Ectodermal cell (in vitro differentiated cells): ENCODE data around the gene UBE2L5.

ENCODE experiments used
- H3K27ac ChIP-seq: 2 replicates; pipeline ENCODE4 v1.7.0; 2013; ENCODE audit warnings: mild to moderate bottlenecking, low read depth, low read length; ENCODE audit not compliant: insufficient read depth, poor library complexity, severe bottlenecking
- H3K27me3 ChIP-seq: 2 replicates; pipeline ENCODE4 v1.7.0; 2013; ENCODE audit warnings: mild to moderate bottlenecking, low read length; ENCODE audit not compliant: insufficient read depth, control insufficient read depth, poor library complexity, severe bottlenecking
- H3K36me3 ChIP-seq: one replicate; pipeline ENCODE4 v1.7.0; 2013; ENCODE audit warnings: low read length; ENCODE audit not compliant: control insufficient read depth, insufficient read depth
- H3K4me1 ChIP-seq: one replicate; pipeline ENCODE4 v1.7.0; 2013; ENCODE audit warnings: low read length; ENCODE audit not compliant: control insufficient read depth, insufficient read depth
- H3K4me3 ChIP-seq: 2 replicates; pipeline ENCODE4 v1.7.0; 2013; ENCODE audit warnings: low read depth, low read length, control low read depth; ENCODE audit not compliant: insufficient read depth
- H3K9me3 ChIP-seq: 2 replicates; pipeline ENCODE4 v1.7.0; 2013; ENCODE audit warnings: mild to moderate bottlenecking, low read length, moderate library complexity; ENCODE audit not compliant: control insufficient read depth
- WGBS, 2 experiments: methylation state at CpG; one replicate each; pipeline ENCODE4 v1.1.7; 2013; ENCODE audit warnings: missing lambda C conversion rate in 2 of 2; 5-methylcytosine and 5-hydroxymethylcytosine counted together

The UBE2L5 gene

GRCh38 chr13:30406779-30407416 is 15.4 kb upstream of the UBE2L5 start:
- Histone ChIP-seq H3K27ac (no peak overlapping the region), H3K4me1 (no peaks in the 10 kb centered on the region), H3K4me3 (no peak overlapping the region), H3K9me3 (no peaks in the 10 kb centered on the region), H3K27me3 (peaks cover 10% of the 10 kb centered on the region), H3K36me3 (no peaks in the 10 kb centered on the region)
- 91 to 92% methylated on average over 8 of the region's 8 CpGs for WGBS, 2 experiments

- Histone ChIP-seq H3K36me3 (no peaks in the 10 kb centered on the region), H3K4me3 (no peak overlapping the region), H3K27ac (no peak overlapping the region), H3K4me1 (no peaks in the 10 kb centered on the region), H3K27me3 (peaks cover 10% of the 10 kb centered on the region), H3K9me3 (no peaks in the 10 kb centered on the region)
- 20 to 21% methylated on average over 51 of the region's 51 CpGs for WGBS, 2 experiments
These were observed 13.8 kb upstream of the UBE2L5 start for GRCh38 chr13:30408319-30409101.

- no peaks in the 10 kb centered on the region for H3K36me3 ChIP-seq
- H3K4me3 ChIP-seq: no peak overlapping the region
- no peaks in the 10 kb centered on the region for H3K9me3 ChIP-seq
- H3K27me3 ChIP-seq: peaks cover 10% of the 10 kb centered on the region
- 91 to 94% methylated on average over 13 of the region's 13 CpGs for WGBS, 2 experiments
- no peaks in the 10 kb centered on the region for H3K4me1 ChIP-seq
- H3K27ac ChIP-seq: no peak overlapping the region
These were observed 12.2 kb upstream of the UBE2L5 start for GRCh38 chr13:30409886-30410704.

GRCh38 chr13:30410705-30411125 is 11.6 kb upstream of the UBE2L5 start:
- Histone ChIP-seq H3K4me1 (no peaks in the 10 kb centered on the region), H3K36me3 (no peaks in the 10 kb centered on the region), H3K27ac (no peak overlapping the region), H3K4me3 (no peak overlapping the region), H3K27me3 (peaks cover 10% of the 10 kb centered on the region), H3K9me3 (no peaks in the 10 kb centered on the region)
- 95% methylated on average over 2 of the region's 2 CpGs for WGBS, 2 experiments

GRCh38 chr13:30412346-30412745 is 9.9 kb upstream of the UBE2L5 start:
- Histone ChIP-seq H3K4me1 (no peaks in the 10 kb centered on the region), H3K4me3 (no peak overlapping the region), H3K9me3 (no peaks in the 10 kb centered on the region), H3K36me3 (no peaks in the 10 kb centered on the region), H3K27me3 (peaks cover 10% of the 10 kb centered on the region), H3K27ac (no peak overlapping the region)

GRCh38 chr13:30413842-30414241 is 8.5 kb upstream of the UBE2L5 start:
- no peaks in the 10 kb centered on the region for H3K9me3 ChIP-seq
- H3K36me3 ChIP-seq: no peaks in the 10 kb centered on the region
- no peaks in the 10 kb centered on the region for H3K4me1 ChIP-seq
- peaks cover 5% of the 10 kb centered on the region for H3K27me3 ChIP-seq
- no peak overlapping the region for H3K27ac ChIP-seq
- 95 to 96% methylated on average over 2 of the region's 3 CpGs for WGBS, 2 experiments
- no peak overlapping the region for H3K4me3 ChIP-seq

- Histone ChIP-seq H3K4me1 (peaks cover 1% of the 10 kb centered on the region), H3K27ac (no peak overlapping the region), H3K4me3 (no peak overlapping the region), H3K36me3 (no peaks in the 10 kb centered on the region), H3K27me3 (peaks cover 3% of the 10 kb centered on the region), H3K9me3 (no peaks in the 10 kb centered on the region)
- 87 to 94% methylated on average over 3 of the region's 3 CpGs for WGBS, 2 experiments
These were observed 6.8 kb upstream of the UBE2L5 start for GRCh38 chr13:30415430-30416030.

- Histone ChIP-seq H3K9me3 (no peaks in the 10 kb centered on the region), H3K27me3 (peaks cover 5% of the 10 kb centered on the region), H3K27ac (no peak overlapping the region), H3K36me3 (no peaks in the 10 kb centered on the region), H3K4me1 (peaks cover 8% of the 10 kb centered on the region), H3K4me3 (no peak overlapping the region)
- WGBS, 2 experiments: 94 to 97% methylated on average over 1 of the region's 1 CpG
These were observed 5.8 kb upstream of the UBE2L5 start for GRCh38 chr13:30416471-30416870.

GRCh38 chr13:30418075-30418716 is 4.1 kb upstream of the UBE2L5 start:
- 87 to 92% methylated on average over 6 of the region's 6 CpGs for WGBS, 2 experiments
- Histone ChIP-seq H3K27me3 (peaks cover 11% of the 10 kb centered on the region), H3K27ac (no peak overlapping the region), H3K4me1 (peaks cover 8% of the 10 kb centered on the region), H3K4me3 (no peak overlapping the region), H3K9me3 (no peaks in the 10 kb centered on the region), H3K36me3 (no peaks in the 10 kb centered on the region)
